Smooth muscle cell (in vitro differentiated cells): ENCODE results near the gene IL20. TPM values are rescaled to one million over a fixed set of nuclear protein-coding genes. Genes with fewer than 3 reads are reported as not detected.

Experiments used
- DNase-seq: peaks from one replicate; lab custom pipeline; 2025; ENCODE audit not compliant: unreplicated experiment; lab: John Stamatoyannopoulos, UW
- H2AFZ ChIP-seq: fragments of 200-600 bp; sonication (generic); 2 replicates; pipeline ENCODE4 v1.6.0; 2016; ENCODE audit warnings: antibody characterized with exemption, low read depth, mild to moderate bottlenecking
- H3F3A ChIP-seq: fragments of 200-600 bp; sonication (generic); 2 replicates; pipeline ENCODE4 v1.6.0; 2017; ENCODE audit warnings: antibody characterized with exemption, low read depth
- H3K27ac ChIP-seq: fragments of 200-600 bp; sonication (generic); 2 replicates; pipeline ENCODE4 v1.5.1; 2016; ENCODE audit warnings: low read depth, mild to moderate bottlenecking
- H3K27me3 ChIP-seq: fragments of 200-600 bp; sonication (generic); 2 replicates; pipeline ENCODE4 v1.6.1; 2016; ENCODE audit warnings: low read depth, mild to moderate bottlenecking
- H3K36me3 ChIP-seq: fragments of 200-600 bp; sonication (generic); 2 replicates; pipeline ENCODE4 v1.5.1; 2016; ENCODE audit warnings: low read depth
- H3K4me1 ChIP-seq: fragments of 200-600 bp; sonication (generic); 2 replicates; pipeline ENCODE4 v1.5.1; 2016; ENCODE audit warnings: low read depth
- H3K4me2 ChIP-seq: fragments of 200-600 bp; sonication (generic); 2 replicates; pipeline ENCODE4 v1.6.0; 2016; ENCODE audit warnings: mild to moderate bottlenecking
- H3K4me3 ChIP-seq: fragments of 200-600 bp; sonication (generic); 2 replicates; pipeline ENCODE4 v1.5.1; 2016; ENCODE audit warnings: mild to moderate bottlenecking
- H3K79me2 ChIP-seq: fragments of 200-600 bp; sonication (generic); 2 replicates; pipeline ENCODE4 v1.6.0; 2016; ENCODE audit warnings: low read depth, mild to moderate bottlenecking
- H3K9ac ChIP-seq: fragments of 200-600 bp; sonication (generic); 2 replicates; pipeline ENCODE4 v1.6.0; 2016; ENCODE audit warnings: low read depth
- H3K9me3 ChIP-seq: fragments of 200-600 bp; sonication (generic); replicated peaks from 2 replicates; pipeline ENCODE4 v1.5.1; 2016; ENCODE audit warnings: low read depth
- H4K20me1 ChIP-seq: fragments of 200-600 bp; sonication (generic); 2 replicates; pipeline ENCODE4 v1.6.0; 2016; ENCODE audit warnings: low read depth
- WGBS: methylation state at CpG from one replicate; pipeline ENCODE4 v1.1.7; 2016; ENCODE audit warnings: low lambda C conversion rate; 5-methylcytosine and 5-hydroxymethylcytosine counted together
- polyA plus RNA-seq: library from polyadenylated mRNA; unstranded; fragments of >200 nt; fragmentation: Nextera tagmentation; extraction: Ambion mirVana; gene quantifications from 2 replicates; pipeline ENCODE4 v1.2.1, GENCODE V29; 2016
- total RNA-seq: library from RNA; depleted of rRNA; stranded (reverse); fragments of >200 nt; gene quantifications from 2 replicates; pipeline ENCODE4 v1.2.3, GENCODE V29; 2014
- TF ChIP-seq, protein P1 (sequence below): fragments of 200-600 bp; sonication (generic); IDR thresholded peaks from 2 replicates; pipeline ENCODE4 v1.5.1; 2017; ENCODE audit warnings: borderline replicate concordance, mild to moderate bottlenecking, antibody characterized with exemption; ENCODE audit not compliant: insufficient read depth, poor library complexity, severe bottlenecking

Gene IL20
- total and polyA plus RNA-seq, 2 experiments from 2014 or later, result not detected

DNA sequence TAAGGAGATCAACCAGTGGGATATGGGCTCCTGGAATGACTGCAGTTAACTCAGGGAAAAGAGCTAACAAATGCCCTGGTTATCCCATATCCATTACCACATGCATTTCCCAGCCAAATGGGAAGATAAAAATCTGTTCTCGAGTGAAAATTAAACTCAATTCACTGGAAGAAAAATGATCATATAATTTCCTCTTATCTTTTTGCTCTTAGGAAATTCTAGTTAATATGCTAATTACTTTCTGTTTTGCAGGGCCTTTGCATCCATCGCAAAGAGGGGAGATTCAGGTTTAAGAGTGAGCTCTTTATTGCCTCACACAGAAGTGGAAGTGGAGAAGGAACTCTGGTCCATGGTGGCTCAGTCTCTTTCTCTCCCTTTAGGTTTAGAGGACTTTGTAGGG, 28.0 kb downstream of the IL20 start:
- H3F3A ChIP-seq, result no peaks in the 10 kb centered on the region
- no peak overlapping the region for H3K4me2 ChIP-seq
- H4K20me1 ChIP-seq, result no peaks in the 10 kb centered on the region
- H2AFZ ChIP-seq, result peak overlapping the region; percentile 9
- peaks cover 11% of the 10 kb centered on the region for H3K4me1 ChIP-seq
- H3K4me3 ChIP-seq, result no peak overlapping the region
- DNase-seq, result no peak
- H3K27ac ChIP-seq, result peak overlapping the region; percentile 61
- WGBS, result 84% methylated on average over 2 of the region's 2 CpGs
- H3K36me3 ChIP-seq, result no peaks in the 10 kb centered on the region
- H3K9ac ChIP-seq, result no peak overlapping the region
- H3K27me3 ChIP-seq, result no peaks in the 10 kb centered on the region
- no peaks in the 10 kb centered on the region for H3K9me3 ChIP-seq
- no peaks in the 10 kb centered on the region for H3K79me2 ChIP-seq
- TF ChIP-seq, protein P1, sequence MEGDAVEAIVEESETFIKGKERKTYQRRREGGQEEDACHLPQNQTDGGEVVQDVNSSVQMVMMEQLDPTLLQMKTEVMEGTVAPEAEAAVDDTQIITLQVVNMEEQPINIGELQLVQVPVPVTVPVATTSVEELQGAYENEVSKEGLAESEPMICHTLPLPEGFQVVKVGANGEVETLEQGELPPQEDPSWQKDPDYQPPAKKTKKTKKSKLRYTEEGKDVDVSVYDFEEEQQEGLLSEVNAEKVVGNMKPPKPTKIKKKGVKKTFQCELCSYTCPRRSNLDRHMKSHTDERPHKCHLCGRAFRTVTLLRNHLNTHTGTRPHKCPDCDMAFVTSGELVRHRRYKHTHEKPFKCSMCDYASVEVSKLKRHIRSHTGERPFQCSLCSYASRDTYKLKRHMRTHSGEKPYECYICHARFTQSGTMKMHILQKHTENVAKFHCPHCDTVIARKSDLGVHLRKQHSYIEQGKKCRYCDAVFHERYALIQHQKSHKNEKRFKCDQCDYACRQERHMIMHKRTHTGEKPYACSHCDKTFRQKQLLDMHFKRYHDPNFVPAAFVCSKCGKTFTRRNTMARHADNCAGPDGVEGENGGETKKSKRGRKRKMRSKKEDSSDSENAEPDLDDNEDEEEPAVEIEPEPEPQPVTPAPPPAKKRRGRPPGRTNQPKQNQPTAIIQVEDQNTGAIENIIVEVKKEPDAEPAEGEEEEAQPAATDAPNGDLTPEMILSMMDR, result no peak

DNA sequence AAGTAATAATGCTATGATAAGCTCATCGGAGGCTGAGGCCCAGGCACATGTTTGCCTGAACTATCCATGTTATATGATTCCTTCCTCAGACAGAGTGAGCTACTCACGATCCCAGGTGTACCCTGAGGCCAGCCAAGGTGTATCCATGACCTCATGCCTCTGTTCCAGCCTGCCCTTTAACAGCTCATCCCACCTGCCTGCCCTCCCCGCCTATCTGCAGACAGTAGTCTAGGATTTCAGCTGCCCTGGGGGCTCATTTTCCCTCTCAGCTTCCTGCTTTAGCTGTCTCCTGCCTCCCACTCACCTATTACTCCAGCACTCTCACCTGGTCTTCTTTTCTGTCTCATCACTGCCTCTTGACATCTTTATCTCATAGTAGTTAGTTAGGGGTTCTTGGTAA, 29.9 kb downstream of the IL20 start:
- H3K27me3 ChIP-seq, result no peaks in the 10 kb centered on the region
- peak overlapping the region; percentile 57 for H3K9ac ChIP-seq
- no peak for DNase-seq
- no peaks in the 10 kb centered on the region for H3K79me2 ChIP-seq
- H3K4me3 ChIP-seq, result no peak overlapping the region
- WGBS, result 81% methylated on average over 3 of the region's 3 CpGs
- H2AFZ ChIP-seq, result no peak overlapping the region
- H3K27ac ChIP-seq, result peak overlapping the region; percentile 88
- peak overlapping the region; percentile 25 for H3K4me2 ChIP-seq
- H3K4me1 ChIP-seq, result peaks cover 12% of the 10 kb centered on the region
- TF ChIP-seq, protein P1, result no peak
- H3F3A ChIP-seq, result no peaks in the 10 kb centered on the region
- H3K36me3 ChIP-seq, result no peaks in the 10 kb centered on the region
- H3K9me3 ChIP-seq, result no peaks in the 10 kb centered on the region
- H4K20me1 ChIP-seq, result no peaks in the 10 kb centered on the region

DNA sequence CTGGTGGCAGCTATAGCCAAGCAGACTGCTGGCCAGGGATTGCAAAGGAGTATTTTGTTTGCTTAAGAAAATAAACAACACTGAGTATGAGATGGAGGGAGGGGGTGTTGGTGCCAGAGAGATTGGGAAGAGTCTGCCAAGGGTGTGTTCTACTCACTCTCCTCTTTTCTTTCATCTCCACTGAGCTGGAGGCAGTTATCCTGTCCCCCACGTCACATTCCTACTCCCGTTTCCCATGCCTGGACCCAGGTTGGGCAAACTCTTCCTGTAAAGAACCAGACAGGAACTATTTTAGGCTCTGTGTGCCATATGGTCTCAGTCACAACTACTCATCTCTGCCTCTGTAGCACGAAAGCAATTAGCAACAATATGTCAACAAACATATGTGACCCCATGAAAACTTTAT, 30.4 kb downstream of the IL20 start:
- Histone ChIP-seq H3K4me1 (peaks cover 12% of the 10 kb centered on the region), H3K4me2 (peak overlapping the region; percentile 25), H3F3A (no peaks in the 10 kb centered on the region), H3K27me3 (no peaks in the 10 kb centered on the region), H3K27ac (peak overlapping the region; percentile 88), H3K9me3 (no peaks in the 10 kb centered on the region), H3K36me3 (no peaks in the 10 kb centered on the region), H4K20me1 (no peaks in the 10 kb centered on the region), H3K4me3 (no peak overlapping the region), H2AFZ (no peak overlapping the region), H3K79me2 (no peaks in the 10 kb centered on the region), H3K9ac (peak overlapping the region; percentile 57)
- WGBS, result 11% methylated on average over 3 of the region's 3 CpGs
- no peak for DNase-seq
- TF ChIP-seq, protein P1, result no peak

DNA sequence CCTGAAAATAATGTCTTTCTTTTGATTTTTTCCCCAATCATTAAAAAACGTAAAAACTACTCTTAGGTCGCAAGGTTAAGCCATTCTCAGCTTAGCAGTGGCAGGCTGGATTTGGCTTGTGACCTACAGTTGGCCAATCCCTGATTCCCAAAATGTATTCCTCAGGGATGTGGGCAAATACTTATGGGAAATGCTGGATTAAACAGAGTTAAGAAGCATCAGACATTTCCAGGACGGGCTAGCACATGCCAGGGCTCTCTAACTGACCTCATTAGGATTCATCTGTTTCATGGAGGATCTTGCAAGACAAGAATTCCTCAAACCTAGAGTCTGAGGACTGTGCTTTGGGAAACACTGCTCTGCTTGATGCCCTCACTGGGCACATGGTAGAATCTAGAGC, 30.8 kb downstream of the IL20 start:
- no peaks in the 10 kb centered on the region for H3K79me2 ChIP-seq
- no peak for DNase-seq
- no peaks in the 10 kb centered on the region for H4K20me1 ChIP-seq
- H3K27ac ChIP-seq, result peak overlapping the region; percentile 88
- TF ChIP-seq, protein P1, result no peak
- H3K27me3 ChIP-seq, result no peaks in the 10 kb centered on the region
- peaks cover 12% of the 10 kb centered on the region for H3K4me1 ChIP-seq
- H3K9me3 ChIP-seq, result no peaks in the 10 kb centered on the region
- no peak overlapping the region for H3K4me3 ChIP-seq
- H3K4me2 ChIP-seq, result peak overlapping the region; percentile 25
- 47% methylated on average over 3 of the region's 3 CpGs for WGBS
- no peaks in the 10 kb centered on the region for H3K36me3 ChIP-seq
- H3K9ac ChIP-seq, result peak overlapping the region; percentile 57
- no peaks in the 10 kb centered on the region for H3F3A ChIP-seq
- H2AFZ ChIP-seq, result no peak overlapping the region
